ENCODE data around the gene NAP1L4.

Gene NAP1L4

DNA sequence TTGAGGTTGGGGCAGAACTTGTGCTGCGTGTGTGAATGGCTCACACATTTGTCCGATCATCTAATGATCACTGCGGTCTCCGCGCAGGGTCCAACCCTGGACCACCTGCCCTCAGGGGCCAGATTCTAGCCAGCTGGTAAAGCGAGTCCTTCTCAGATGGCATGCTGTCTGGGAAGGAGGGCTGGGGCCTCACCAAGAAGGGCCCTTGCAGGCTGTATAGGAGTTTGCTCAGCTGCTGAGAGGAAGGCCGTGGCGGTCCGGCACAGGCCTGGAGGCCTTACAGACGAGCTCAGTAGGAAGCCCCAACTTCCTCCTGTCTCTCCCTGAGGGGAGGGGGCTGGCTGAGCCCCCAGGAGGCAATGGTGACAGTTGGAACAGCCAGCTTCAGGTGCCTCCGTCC, 76.7 kb downstream of the NAP1L4 start:
- TF ChIP-seq TCF12 (IDR thresholded peaks at IDR 0.05; ENCODE audit: low read depth) (no peak), FOXM1 (IDR thresholded peaks at IDR 0.05; ENCODE audit: borderline replicate concordance, low read depth) (no peak), CREB1 (IDR thresholded peaks at IDR 0.05; ENCODE audit: low read depth) (no peak)
- TF ChIP-seq, protein P1, sequence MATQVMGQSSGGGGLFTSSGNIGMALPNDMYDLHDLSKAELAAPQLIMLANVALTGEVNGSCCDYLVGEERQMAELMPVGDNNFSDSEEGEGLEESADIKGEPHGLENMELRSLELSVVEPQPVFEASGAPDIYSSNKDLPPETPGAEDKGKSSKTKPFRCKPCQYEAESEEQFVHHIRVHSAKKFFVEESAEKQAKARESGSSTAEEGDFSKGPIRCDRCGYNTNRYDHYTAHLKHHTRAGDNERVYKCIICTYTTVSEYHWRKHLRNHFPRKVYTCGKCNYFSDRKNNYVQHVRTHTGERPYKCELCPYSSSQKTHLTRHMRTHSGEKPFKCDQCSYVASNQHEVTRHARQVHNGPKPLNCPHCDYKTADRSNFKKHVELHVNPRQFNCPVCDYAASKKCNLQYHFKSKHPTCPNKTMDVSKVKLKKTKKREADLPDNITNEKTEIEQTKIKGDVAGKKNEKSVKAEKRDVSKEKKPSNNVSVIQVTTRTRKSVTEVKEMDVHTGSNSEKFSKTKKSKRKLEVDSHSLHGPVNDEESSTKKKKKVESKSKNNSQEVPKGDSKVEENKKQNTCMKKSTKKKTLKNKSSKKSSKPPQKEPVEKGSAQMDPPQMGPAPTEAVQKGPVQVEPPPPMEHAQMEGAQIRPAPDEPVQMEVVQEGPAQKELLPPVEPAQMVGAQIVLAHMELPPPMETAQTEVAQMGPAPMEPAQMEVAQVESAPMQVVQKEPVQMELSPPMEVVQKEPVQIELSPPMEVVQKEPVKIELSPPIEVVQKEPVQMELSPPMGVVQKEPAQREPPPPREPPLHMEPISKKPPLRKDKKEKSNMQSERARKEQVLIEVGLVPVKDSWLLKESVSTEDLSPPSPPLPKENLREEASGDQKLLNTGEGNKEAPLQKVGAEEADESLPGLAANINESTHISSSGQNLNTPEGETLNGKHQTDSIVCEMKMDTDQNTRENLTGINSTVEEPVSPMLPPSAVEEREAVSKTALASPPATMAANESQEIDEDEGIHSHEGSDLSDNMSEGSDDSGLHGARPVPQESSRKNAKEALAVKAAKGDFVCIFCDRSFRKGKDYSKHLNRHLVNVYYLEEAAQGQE (IDR thresholded peaks at IDR 0.05; ENCODE audit: low read depth), result no peak

DNA sequence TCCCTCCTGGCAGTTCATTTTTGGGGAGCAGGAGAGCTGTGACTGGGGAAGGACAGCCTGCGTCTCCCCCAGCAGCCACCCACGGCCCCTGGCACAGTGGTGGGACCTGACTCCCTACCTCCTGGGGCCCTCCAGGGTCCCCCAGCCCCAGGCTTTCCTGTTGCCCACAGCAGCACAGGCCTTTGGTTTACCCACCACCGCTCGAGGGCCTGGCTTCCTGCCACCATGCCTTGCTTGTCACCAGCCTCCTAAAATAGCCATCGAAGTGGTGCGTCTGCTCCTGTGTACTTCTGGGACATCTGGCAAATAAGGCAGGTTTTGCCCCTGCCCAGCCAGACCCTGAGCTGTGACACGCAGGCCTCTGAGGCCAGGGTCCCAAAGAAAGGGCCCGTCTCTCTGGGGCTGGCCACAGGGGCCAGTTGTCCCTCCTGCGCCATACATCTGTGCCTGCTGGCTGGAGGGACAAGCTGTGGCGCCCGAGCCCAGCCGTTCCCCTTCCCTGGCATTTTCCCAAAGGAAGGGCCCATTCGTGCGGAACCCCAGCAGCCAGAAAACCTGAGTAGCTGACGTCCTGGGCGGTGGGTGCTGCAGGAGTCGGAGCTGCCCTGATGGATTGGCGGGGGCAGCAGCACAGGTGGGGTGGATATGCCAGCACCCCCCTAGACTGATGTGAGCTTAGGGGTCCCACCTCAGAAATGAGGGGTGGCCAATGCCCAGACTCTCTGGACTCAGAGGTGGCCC, 77.5 kb downstream of the NAP1L4 start:
- 0 out of 2 replicates have a peak, but pooled peaks have one; percentile 51 for TF ChIP-seq ZBTB7A (IDR thresholded peaks at IDR 0.05; ENCODE audit: low read depth)
- no peak for TF ChIP-seq EGR1 (IDR thresholded peaks at IDR 0.05)

DNA sequence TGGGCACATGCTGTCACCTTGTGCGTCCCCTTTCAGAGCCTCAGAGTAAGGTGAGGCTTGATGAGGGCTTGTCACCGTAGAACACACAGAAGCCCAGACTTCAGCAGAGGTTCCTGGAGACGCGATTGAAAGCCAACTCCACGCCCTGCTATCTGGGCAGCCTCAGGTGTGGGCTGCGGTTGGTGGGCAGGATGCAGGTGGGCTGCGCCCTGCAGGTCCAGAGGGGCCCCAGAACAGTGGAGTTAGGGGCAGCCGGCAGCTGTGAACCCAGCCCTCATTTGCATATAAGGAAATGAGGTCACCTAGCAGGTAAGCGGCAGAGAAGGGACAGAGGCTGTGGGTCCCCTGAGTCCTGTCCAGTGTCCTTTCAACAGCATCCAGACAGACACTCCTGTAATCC, 78.4 kb downstream of the NAP1L4 start:
- TF ChIP-seq EP300 (IDR thresholded peaks at IDR 0.05; ENCODE audit: borderline replicate concordance), result no peak
- TF ChIP-seq, protein P2, sequence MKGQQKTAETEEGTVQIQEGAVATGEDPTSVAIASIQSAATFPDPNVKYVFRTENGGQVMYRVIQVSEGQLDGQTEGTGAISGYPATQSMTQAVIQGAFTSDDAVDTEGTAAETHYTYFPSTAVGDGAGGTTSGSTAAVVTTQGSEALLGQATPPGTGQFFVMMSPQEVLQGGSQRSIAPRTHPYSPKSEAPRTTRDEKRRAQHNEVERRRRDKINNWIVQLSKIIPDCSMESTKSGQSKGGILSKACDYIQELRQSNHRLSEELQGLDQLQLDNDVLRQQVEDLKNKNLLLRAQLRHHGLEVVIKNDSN (IDR thresholded peaks at IDR 0.05), result no peak
- TF ChIP-seq YY1 (IDR thresholded peaks at IDR 0.05; ENCODE audit: low read depth), result no peak
- TF ChIP-seq TCF12 (IDR thresholded peaks at IDR 0.05; ENCODE audit: low read depth), result no peak
- no peak for TF ChIP-seq NFIC (IDR thresholded peaks at IDR 0.05)
- TF ChIP-seq CEBPB (IDR thresholded peaks at IDR 0.05), result no peak
- TF ChIP-seq, protein P3, sequence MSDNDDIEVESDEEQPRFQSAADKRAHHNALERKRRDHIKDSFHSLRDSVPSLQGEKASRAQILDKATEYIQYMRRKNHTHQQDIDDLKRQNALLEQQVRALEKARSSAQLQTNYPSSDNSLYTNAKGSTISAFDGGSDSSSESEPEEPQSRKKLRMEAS (IDR thresholded peaks at IDR 0.05), result no peak
- TF ChIP-seq CREB1 (IDR thresholded peaks at IDR 0.05; ENCODE audit: low read depth), result no peak
- TF ChIP-seq RAD21 (IDR thresholded peaks at IDR 0.05; ENCODE audit: low read depth), result no peak
- no peak for TF ChIP-seq ZBTB7A (IDR thresholded peaks at IDR 0.05; ENCODE audit: low read depth)
- no peak for TF ChIP-seq TAF1 (IDR thresholded peaks at IDR 0.05; ENCODE audit: low read depth)

DNA sequence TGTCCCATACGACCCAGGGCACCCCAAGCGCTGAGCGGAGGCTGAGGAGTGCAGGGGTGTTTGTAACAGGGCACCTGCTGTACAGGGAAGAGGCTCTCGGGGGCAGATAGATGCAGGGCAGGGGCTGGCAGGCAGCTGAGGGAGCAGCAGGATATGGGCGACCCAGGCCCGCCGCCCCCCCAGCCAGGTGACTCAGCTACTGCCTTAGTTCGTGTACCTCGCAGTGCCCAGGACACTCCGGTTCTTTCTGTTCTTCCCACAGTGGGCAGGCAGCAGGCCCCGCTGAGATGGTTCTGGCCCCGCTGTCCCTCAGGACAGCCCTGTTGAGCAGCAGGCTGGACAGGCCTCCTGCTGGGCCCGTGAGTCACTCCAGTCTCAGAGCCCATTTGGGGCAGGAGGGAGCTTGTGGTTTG, 79.1 kb downstream of the NAP1L4 start:
- TF ChIP-seq YY1 (IDR thresholded peaks at IDR 0.05; ENCODE audit: low read depth) (0 out of 2 replicates have a peak, but pooled peaks have one; percentile 52), CEBPB (IDR thresholded peaks at IDR 0.05) (no peak), TEAD4 (IDR thresholded peaks at IDR 0.05) (no peak), CREB1 (IDR thresholded peaks at IDR 0.05; ENCODE audit: low read depth) (no peak), FOXM1 (IDR thresholded peaks at IDR 0.05; ENCODE audit: borderline replicate concordance, low read depth) (no peak), TAF1 (IDR thresholded peaks at IDR 0.05; ENCODE audit: low read depth) (no peak), ZBTB7A (IDR thresholded peaks at IDR 0.05; ENCODE audit: low read depth) (no peak), EGR1 (IDR thresholded peaks at IDR 0.05) (no peak), NFIC (IDR thresholded peaks at IDR 0.05) (peak; percentile 35; the same call in 1 of the 2 replicates), TCF12 (IDR thresholded peaks at IDR 0.05; ENCODE audit: low read depth) (peak; percentile 70; the same call in 1 of the 2 replicates), EP300 (IDR thresholded peaks at IDR 0.05; ENCODE audit: borderline replicate concordance) (peak; percentile 36; the same call in 1 of the 2 replicates), RAD21 (IDR thresholded peaks at IDR 0.05; ENCODE audit: low read depth) (no peak)
- TF ChIP-seq, protein P2 (IDR thresholded peaks at IDR 0.05), result no peak; the same call in 1 of the 2 replicates
- TF ChIP-seq, protein P3 (IDR thresholded peaks at IDR 0.05), result peak; percentile 47; the same call in 1 of the 2 replicates
- TF ChIP-seq, protein P1 (IDR thresholded peaks at IDR 0.05; ENCODE audit: low read depth), result no peak

DNA sequence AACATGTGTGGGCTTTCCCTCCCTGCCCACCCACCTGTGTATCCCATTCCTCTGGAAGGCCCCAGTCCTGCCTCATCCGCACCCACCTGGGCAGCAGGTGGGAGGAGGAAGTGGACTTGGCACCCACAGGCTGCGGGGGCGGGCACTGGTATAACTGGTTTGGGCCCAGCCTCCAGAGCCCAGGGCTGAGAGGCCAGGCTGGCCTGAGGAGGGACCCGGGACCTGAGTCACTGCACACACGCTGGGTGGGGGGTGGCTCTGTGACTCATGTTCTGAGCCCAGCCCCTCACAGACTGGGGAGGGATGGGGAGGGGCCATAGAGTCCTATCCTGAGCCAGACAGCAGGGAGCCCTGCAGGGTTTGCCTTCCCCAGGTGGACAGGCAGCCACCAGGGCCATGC, 79.6 kb downstream of the NAP1L4 start:
- peak; percentile 97 for TF ChIP-seq NFIC (IDR thresholded peaks at IDR 0.05)
- peak; percentile 96 for TF ChIP-seq TCF12 (IDR thresholded peaks at IDR 0.05; ENCODE audit: low read depth)
- no peak; the same call in 1 of the 2 replicates for TF ChIP-seq FOXM1 (IDR thresholded peaks at IDR 0.05; ENCODE audit: borderline replicate concordance, low read depth)
- 0 out of 2 replicates have a peak, but pooled peaks have one; percentile 9 for TF ChIP-seq CREB1 (IDR thresholded peaks at IDR 0.05; ENCODE audit: low read depth)
- no peak; the same call in 1 of the 2 replicates for TF ChIP-seq TAF1 (IDR thresholded peaks at IDR 0.05; ENCODE audit: low read depth)
- no peak for TF ChIP-seq CEBPB (IDR thresholded peaks at IDR 0.05)
- 0 out of 2 replicates have a peak, but pooled peaks have one; percentile 22 for TF ChIP-seq YY1 (IDR thresholded peaks at IDR 0.05; ENCODE audit: low read depth)
- TF ChIP-seq, protein P3 (IDR thresholded peaks at IDR 0.05), result peak; percentile 75
- TF ChIP-seq EP300 (IDR thresholded peaks at IDR 0.05; ENCODE audit: borderline replicate concordance), result peak; percentile 92
- TF ChIP-seq EGR1 (IDR thresholded peaks at IDR 0.05), result peak; percentile 100
- peak; percentile 68 for TF ChIP-seq TEAD4 (IDR thresholded peaks at IDR 0.05)
- peak; percentile 85 for TF ChIP-seq ZBTB7A (IDR thresholded peaks at IDR 0.05; ENCODE audit: low read depth)
- TF ChIP-seq, protein P2 (IDR thresholded peaks at IDR 0.05), result no peak

Data from Ishikawa (cell line).